ENCODE data around the gene CYFIP1. TPM values are rescaled to one million over a fixed set of nuclear protein-coding genes. Genes with fewer than 3 reads are reported as not detected.

CYFIP1 gene
- total and polyA plus RNA-seq, 9 of the 15 experiments (the other 6 are each of a cell fraction or from before 2014, with no cell fraction given), result 3.8 to 59.8 (median 28.3) TPM

GRCh38 chr15:22942877-22943276 is 37.3 kb downstream of the CYFIP1 start:
- Histone ChIP-seq H3K4me3 (no peak overlapping the region), H3K9me1 (ENCODE audit: control insufficient read depth, insufficient read depth, low read length) (no peaks in the 10 kb centered on the region), H3K27ac (ENCODE audit: extremely low read depth, low read depth, low read length) (no peak overlapping the region), H3K27me3 (ENCODE audit: control insufficient read depth in 2 of 2, insufficient read depth in 2 of 2, low read length in 2 of 2) (no peaks in the 10 kb centered on the region), H3K9me3 (replicated peaks; ENCODE audit: control insufficient read depth, insufficient read depth, low read depth, low read length) (no peaks in the 10 kb centered on the region), H3K36me3 (ENCODE audit: control insufficient read depth, insufficient read depth, low read length) (peaks cover 25% of the 10 kb centered on the region; the same call in 2 of the 3 replicates), H3K79me2 (ENCODE audit: control insufficient read depth, insufficient read depth, low read length) (peaks cover 3% of the 10 kb centered on the region; the same call in 1 of the 3 replicates), H4K20me1 (replicated peaks; ENCODE audit: control insufficient read depth, insufficient read depth, low read length) (peaks cover 7% of the 10 kb centered on the region; the same call in 1 of the 2 replicates), H2AFZ (ENCODE audit: low read depth, low read length) (no peak overlapping the region), H3K9ac (ENCODE audit: insufficient read depth in 1 of 2, low read depth in 2 of 2, low read length in 2 of 2) (peak overlapping the region in 1 of 2 experiments; percentile 64; a peak in 2 of 4 replicates), H3K4me2 (ENCODE audit: insufficient read depth, low read length) (no peak overlapping the region), H3K4me1 (replicated peaks in 1 of 2; ENCODE audit: control insufficient read depth in 2 of 2, insufficient read depth in 2 of 2, low read length in 2 of 2) (peaks cover 0 to 24% of the 10 kb centered on the region in 2 experiments; a peak in 3 of 5 replicates)
- in situ Hi-C loops (cut with MboI) (no loop called here), intact Hi-C loops (cut with micrococcal nuclease) (no loop called here)
- no TSS peak for BruUV-seq (replicated peaks)
- DNase-seq (ENCODE audit: extremely low read depth in 1 of 4, low spot score in 3 of 4), result peak in 2 of 4 experiments; percentile 28 to 38
- ChIA-PET CTCF (ENCODE audit: low intra/inter-chr PET ratio) (no interaction called here), POLR2A (interaction anchor here (0.6 to 1.5 kb wide), 2 partner anchors 36 to 37 kb away, joined by 5 read pairs; partner anchors contain the start of gene CYFIP1)
- ATAC-seq, result peak; percentile 50
- no peak for FAIRE-seq
- WGBS (ENCODE audit: insufficient coverage, low coverage, missing lambda C conversion rate), result 73% methylated on average over 13 of the region's 15 CpGs
- TF ChIP-seq ARID1B (IDR thresholded peaks at IDR 0.05) (peak; percentile 58), TSHZ1 (CRISPR knock-in tag; IDR thresholded peaks at IDR 0.05) (no peak), XRCC3 (IDR thresholded peaks at IDR 0.05) (no peak), NCOR1 (IDR thresholded peaks at IDR 0.05) (peak; percentile 44; the same call in 1 of the 2 replicates), CBFA2T3 (IDR thresholded peaks at IDR 0.05) (peak; percentile 79), TRIM24 (IDR thresholded peaks at IDR 0.05) (0 out of 4 replicates have a peak, but pooled peaks of 1 of the 2 experiments have one; percentile 16), TAL1 (IDR thresholded peaks at IDR 0.05) (peak; percentile 75), MGA (IDR thresholded peaks at IDR 0.05) (peak; percentile 16; the same call in 1 of the 2 replicates)

Measured in K562 (cell line).